HG03095 (cell line): ENCODE results near the gene RRAD.
"Not testable (repeated sequence)": the region's sequence is repeated elsewhere in the genome, so short reads cannot be mapped to it uniquely, and the experiment has no call there.

Experiments
- ATAC-seq: cut with Tn5 transposase; IDR thresholded peaks from one replicate; pipeline ENCODE4 v1.9.1; 2021; ENCODE audit warnings: moderate library complexity; ENCODE audit not compliant: unreplicated experiment

RRAD gene

GRCh38 chr16:66935314-66936011, 10.1 kb upstream of the RRAD start, which contains the start of gene CES2:
Gene CES2, plus strand, starts transcription at chr16:66935516. Its CDS starts 120 bp downstream, at chr16:66935636.
- no peak for ATAC-seq

GRCh38 chr16:66934839-66935313, 9.5 kb upstream of the RRAD start:
- not testable (repeated sequence) for ATAC-seq

- ATAC-seq, result peak; percentile 72
Observed at GRCh38 chr16:66934138-66934838, 9.0 kb upstream of the RRAD start, which contains the start of gene CIAO2B. Gene CIAO2B, minus strand, starts transcription at chr16:66934402. Its CDS starts 38 bp downstream, at chr16:66934364.

GRCh38 chr16:66933776-66934137, 8.4 kb upstream of the RRAD start:
- peak; percentile 13 for ATAC-seq

GRCh38 chr16:66932076-66932475, 6.7 kb upstream of the RRAD start:
- no peak for ATAC-seq

- ATAC-seq, result no peak
Observed at GRCh38 chr16:66931665-66932064, 6.3 kb upstream of the RRAD start.

DNA sequence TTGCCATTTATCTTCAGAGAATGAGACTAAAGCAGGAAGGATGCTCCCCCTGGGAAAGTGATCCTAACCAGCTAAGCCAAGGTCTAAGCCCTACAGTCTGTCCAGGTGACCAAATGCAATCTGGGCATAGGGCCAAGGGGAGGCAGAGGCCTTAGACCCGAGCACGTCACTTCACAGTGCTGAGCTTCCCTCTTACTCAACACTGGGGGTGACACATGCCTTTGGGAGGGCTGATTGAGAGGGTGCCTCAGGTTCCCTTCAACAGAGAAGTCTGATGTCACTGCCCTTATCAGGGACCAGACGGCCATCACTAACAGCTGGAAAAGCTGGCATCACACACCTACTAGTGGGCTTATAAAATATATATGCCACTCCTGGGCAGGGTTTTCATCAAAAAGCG, 4.9 kb upstream of the RRAD start:
- ATAC-seq, result no peak

- no peak for ATAC-seq
Observed at GRCh38 chr16:66928702-66929388, 3.5 kb upstream of the RRAD start.

GRCh38 chr16:66927918-66928649, 2.7 kb upstream of the RRAD start:
- no peak for ATAC-seq

DNA sequence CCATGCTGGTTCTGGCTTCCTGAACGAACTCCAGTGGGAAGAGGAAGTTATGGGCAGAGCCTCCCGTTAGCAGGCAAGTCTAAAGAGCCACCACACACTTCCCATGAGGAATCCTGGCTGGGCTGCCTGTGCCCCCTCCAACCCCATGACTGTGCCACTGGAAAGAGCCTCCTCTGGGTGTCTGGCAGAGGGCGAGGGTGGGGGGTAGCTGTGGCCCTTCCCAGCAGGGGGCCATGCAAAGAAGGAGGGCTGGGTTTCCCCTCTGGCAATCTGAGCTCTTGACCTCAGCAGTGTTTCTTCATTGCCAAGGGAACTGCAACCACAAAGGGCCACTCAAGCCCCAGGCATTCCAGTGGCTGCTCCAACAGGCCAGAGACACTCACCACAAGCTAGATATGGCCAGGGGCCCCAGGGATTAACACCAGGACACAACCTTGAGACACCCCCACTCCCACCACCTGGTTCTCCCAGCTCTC, 1.7 kb upstream of the RRAD start:
- ATAC-seq, result no peak

GRCh38 chr16:66926171-66926947, 1.0 kb upstream of the RRAD start:
- ATAC-seq, result no peak

DNA sequence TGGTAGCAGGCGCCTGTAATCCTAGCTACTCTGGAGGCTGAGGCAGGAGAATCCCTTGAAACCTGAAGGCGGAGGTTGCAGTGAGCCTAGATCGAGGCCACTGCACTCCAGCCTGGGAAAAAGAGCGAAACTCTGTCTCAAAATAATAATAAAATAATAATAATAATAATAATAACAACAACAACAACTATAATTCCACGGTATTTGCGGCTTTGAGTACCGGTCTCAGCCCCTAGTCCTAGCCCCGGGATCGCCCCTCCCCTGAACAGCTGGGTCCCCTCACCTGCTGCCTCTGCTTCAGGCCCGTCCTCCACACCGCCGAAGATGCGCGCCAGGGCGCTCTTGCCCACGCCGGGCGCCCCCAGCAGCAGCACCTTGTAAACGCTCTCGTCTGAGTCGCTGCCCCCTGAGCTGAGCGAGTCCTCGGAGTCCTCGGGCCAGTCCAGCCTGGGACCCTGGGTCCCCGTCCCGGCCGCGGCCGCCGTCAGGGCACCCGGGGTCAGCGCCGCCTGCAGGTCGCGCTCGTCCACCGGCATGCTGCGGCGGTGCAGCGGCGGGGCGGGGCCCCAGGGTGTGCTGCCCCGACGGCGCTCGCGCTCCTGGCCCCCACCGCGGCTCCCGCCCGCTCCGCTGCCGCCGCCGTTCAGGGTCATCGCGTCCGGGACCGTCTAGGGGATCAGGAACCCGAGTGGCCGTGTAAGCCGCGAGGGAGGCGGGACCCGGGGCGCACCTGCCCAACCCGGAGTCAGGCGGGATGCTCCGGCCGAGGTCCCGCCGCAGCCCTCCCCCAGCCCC, 611 bp downstream of the RRAD start:
- ATAC-seq, result no peak

GRCh38 chr16:66923866-66924265, 1.5 kb downstream of the RRAD start:
- ATAC-seq, result no peak

DNA sequence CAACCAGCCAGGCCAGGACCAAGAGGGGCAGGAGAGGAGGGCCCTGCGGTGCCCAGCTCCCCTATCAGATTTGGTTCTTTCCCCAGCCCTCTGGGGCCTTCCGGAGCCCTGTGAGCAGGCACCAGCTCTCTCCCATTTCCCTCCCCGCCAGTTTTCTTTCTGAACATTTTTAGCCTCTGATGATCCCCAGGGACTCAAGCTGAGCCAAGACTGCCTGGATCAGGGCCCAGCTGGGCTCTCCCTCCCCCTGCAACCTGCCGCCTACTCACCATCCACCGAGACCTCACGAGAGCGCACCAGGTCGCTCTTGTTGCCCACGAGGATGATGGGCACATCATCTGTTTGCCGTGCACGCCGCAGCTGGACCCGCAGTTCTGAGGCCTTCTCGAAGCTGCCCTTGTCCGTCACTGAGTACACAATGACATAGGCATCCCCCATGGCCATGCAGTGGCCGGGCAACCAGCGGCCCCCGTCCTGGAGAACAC, 2.0 kb downstream of the RRAD start:
- no peak for ATAC-seq

DNA sequence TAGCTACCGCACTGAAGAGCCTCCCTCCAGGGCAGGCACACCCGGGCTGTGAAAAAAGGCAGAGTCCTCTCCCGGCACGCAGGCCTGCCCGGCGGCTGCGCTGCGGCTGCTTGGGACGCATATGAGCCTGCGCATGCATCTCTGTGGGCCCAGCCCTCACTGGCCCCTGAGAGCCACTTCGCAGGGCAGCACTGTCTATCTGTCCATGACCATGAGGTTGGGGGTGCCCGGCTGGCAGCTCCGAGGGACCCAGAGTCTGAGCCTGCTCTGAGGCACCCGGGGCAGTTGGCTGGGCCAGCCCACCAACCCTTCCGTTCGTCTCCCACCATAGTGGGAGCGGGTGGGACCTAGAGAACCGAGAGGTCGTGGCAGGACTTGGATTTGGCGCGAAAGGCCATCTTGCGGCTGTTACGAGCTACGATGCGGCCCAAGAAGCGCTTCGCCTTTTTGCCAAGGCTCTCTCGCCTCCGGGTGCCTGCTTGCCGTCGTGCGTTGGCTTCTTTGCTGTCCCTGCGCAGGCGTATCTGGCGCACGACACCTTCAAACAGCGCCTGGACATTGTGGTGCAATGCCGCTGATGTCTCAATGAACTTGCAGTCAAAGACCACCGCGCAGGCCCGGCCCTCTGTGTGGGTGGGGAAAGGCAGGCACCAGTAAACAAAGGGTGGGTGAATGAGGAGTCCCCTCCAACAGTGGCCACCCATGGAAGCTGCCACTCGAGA, 3.4 kb downstream of the RRAD start:
- no peak for ATAC-seq

GRCh38 chr16:66920924-66921680, 4.2 kb downstream of the RRAD start:
- ATAC-seq, result no peak

DNA sequence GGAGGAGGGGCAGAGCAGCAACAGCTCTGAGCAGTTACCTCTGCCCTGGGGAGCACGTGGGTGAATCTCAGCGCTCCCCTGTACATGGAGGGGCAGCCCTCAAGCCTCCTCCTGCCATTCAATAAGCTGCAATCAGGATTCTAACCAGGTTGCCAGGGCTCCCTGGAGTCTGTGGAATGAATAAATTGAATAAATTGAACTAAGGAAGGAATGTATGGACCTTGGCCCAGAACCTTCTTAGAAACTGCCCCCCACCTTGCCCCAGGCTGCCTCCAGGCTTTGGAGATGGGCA, 5.1 kb downstream of the RRAD start:
- ATAC-seq, result no peak
